GM19240 (cell line): ENCODE results near the gene PTPRH.
"Not testable (repeated sequence)": the region's sequence is repeated elsewhere in the genome, so short reads cannot be mapped to it uniquely, and the experiment has no call there.

Source experiments
- DNase-seq: peaks from one replicate; pipeline ENCODE4 v3.0.0; 2011; ENCODE audit warnings: low spot score; ENCODE audit not compliant: insufficient read length

Gene PTPRH

GRCh38 chr19:55225415-55225958 lies 16.2 kb upstream of the PTPRH start:
- no peak for DNase-seq

- not testable (repeated sequence) for DNase-seq
These were observed 15.5 kb upstream of the PTPRH start for GRCh38 chr19:55224679-55225414.

- no peak for DNase-seq
These were observed 14.9 kb upstream of the PTPRH start for GRCh38 chr19:55224038-55224665.

GRCh38 chr19:55223291-55224037 lies 14.2 kb upstream of the PTPRH start:
- DNase-seq: no peak

- DNase-seq: no peak
These were observed 11.2 kb upstream of the PTPRH start for GRCh38 chr19:55220525-55220924.

GRCh38 chr19:55216461-55217198 lies 7.3 kb upstream of the PTPRH start:
- no peak for DNase-seq

GRCh38 chr19:55213547-55213946 lies 4.2 kb upstream of the PTPRH start:
- DNase-seq: no peak

GRCh38 chr19:55212447-55212846 lies 3.1 kb upstream of the PTPRH start:
- DNase-seq: no peak

GRCh38 chr19:55209693-55210472 lies 582 bp upstream of the PTPRH start:
- DNase-seq: no peak

- DNase-seq: no peak
These were observed 2.4 kb downstream of the PTPRH start for GRCh38 chr19:55206664-55207500.

GRCh38 chr19:55202199-55202598 lies 7.1 kb downstream of the PTPRH start:
- DNase-seq: not testable (repeated sequence)

- no peak for DNase-seq
These were observed 9.6 kb downstream of the PTPRH start for GRCh38 chr19:55199620-55200204.

GRCh38 chr19:55198651-55199050 lies 10.7 kb downstream of the PTPRH start:
- DNase-seq: no peak

- DNase-seq: no peak
These were observed 11.8 kb downstream of the PTPRH start for GRCh38 chr19:55197528-55197927.

GRCh38 chr19:55196803-55197202 lies 12.5 kb downstream of the PTPRH start:
- no peak for DNase-seq

- no peak for DNase-seq
These were observed 15.8 kb downstream of the PTPRH start for GRCh38 chr19:55193481-55193880.

GRCh38 chr19:55189403-55189835 lies 19.9 kb downstream of the PTPRH start:
- no peak for DNase-seq

- no peak for DNase-seq
These were observed 20.7 kb downstream of the PTPRH start for GRCh38 chr19:55188625-55189024.

GRCh38 chr19:55186080-55186479 lies 23.2 kb downstream of the PTPRH start:
- no peak for DNase-seq
